Small intestine (tissue), 7 donors: ENCODE data around the gene PCDHA9. TPM values are rescaled to one million over a fixed set of nuclear protein-coding genes. Genes with fewer than 3 reads are reported as not detected.
"Not testable (repeated sequence)": the region's sequence is repeated elsewhere in the genome, so short reads cannot be mapped to it uniquely, and the experiment has no call there.

Experiments used
- DNase-seq, 2 donors: peaks; one replicate each; pipeline versions ENCODE4 v3.0.0 to v3.0.0-alpha.2; 2013
- FAIRE-seq: peaks from 2 replicates; lab custom pipeline; 2012; peaks lifted over from hg19 to GRCh38; lab: Jason Lieb, UNC
- H3K27ac ChIP-seq, 3 donors: one replicate each; pipeline ENCODE4 v1.5.1; 2013; ENCODE audit warnings: low read length in 2 of 3, mild to moderate bottlenecking in 2 of 3, control low read depth in 1 of 3, inconsistent platforms in 1 of 3, low read depth in 1 of 3, moderate library complexity in 1 of 3
- H3K27me3 ChIP-seq, 3 donors: one replicate each; pipeline ENCODE4 v1.6.1; 2013; ENCODE audit warnings: low read length in 3 of 3, inconsistent platforms in 1 of 3; ENCODE audit not compliant: control insufficient read depth in 3 of 3, insufficient read depth in 3 of 3
- H3K36me3 ChIP-seq, 3 donors: one replicate each; pipeline ENCODE4 v1.6.1; 2013; ENCODE audit warnings: low read length in 3 of 3, inconsistent platforms in 1 of 3, low read depth in 1 of 3, mild to moderate bottlenecking in 1 of 3, moderate library complexity in 1 of 3; ENCODE audit not compliant: control insufficient read depth in 3 of 3, insufficient read depth in 2 of 3
- H3K4me1 ChIP-seq, 3 donors: one replicate each; pipeline ENCODE4 v1.6.1; 2013; ENCODE audit warnings: low read length in 2 of 3, inconsistent platforms in 1 of 3, low read depth in 1 of 3, mild to moderate bottlenecking in 1 of 3, moderate library complexity in 1 of 3; ENCODE audit not compliant: control insufficient read depth in 3 of 3, insufficient read depth in 2 of 3
- H3K4me3 ChIP-seq, 3 donors: one replicate each; pipeline ENCODE4 v1.5.1; 2013; ENCODE audit warnings: low read length in 3 of 3, control low read depth in 1 of 3, inconsistent platforms in 1 of 3, low read depth in 1 of 3, mild to moderate bottlenecking in 1 of 3, moderate library complexity in 1 of 3
- H3K9me3 ChIP-seq, 2 donors: one replicate each; pipeline ENCODE4 v1.6.1; 2013; ENCODE audit warnings: low read depth in 1 of 2, low read length in 1 of 2; ENCODE audit not compliant: control insufficient read depth in 2 of 2, insufficient read depth in 1 of 2
- WGBS, 3 donors: extraction: QIAGEN DNeasy Blood & Tissue Kit; methylation state at CpG; one replicate each; pipeline ENCODE4 v1.1.7; 2013; 5-methylcytosine and 5-hydroxymethylcytosine counted together
- polyA plus RNA-seq, 4 donors: library from polyadenylated mRNA; stranded (reverse) in 3 of 4; unstranded in 1 of 4; fragments of 200-250 nt in 3 of 4; fragments of 120-200 nt in 1 of 4; gene quantifications; one replicate each; pipeline versions ENCODE4 v1.2.1 to v1.2.3, GENCODE V29; 2013
- donor health status: healthy with polysubstance abuse.
- donor health status: control.
- donor health status: control.
- donor health status: Bipolar disorder and iron deficiency.
- donor health status: healthy.

Gene PCDHA9
- polyA plus RNA-seq, 4 donors = 0.01 to 0.06 TPM; not detected in 2

DNA sequence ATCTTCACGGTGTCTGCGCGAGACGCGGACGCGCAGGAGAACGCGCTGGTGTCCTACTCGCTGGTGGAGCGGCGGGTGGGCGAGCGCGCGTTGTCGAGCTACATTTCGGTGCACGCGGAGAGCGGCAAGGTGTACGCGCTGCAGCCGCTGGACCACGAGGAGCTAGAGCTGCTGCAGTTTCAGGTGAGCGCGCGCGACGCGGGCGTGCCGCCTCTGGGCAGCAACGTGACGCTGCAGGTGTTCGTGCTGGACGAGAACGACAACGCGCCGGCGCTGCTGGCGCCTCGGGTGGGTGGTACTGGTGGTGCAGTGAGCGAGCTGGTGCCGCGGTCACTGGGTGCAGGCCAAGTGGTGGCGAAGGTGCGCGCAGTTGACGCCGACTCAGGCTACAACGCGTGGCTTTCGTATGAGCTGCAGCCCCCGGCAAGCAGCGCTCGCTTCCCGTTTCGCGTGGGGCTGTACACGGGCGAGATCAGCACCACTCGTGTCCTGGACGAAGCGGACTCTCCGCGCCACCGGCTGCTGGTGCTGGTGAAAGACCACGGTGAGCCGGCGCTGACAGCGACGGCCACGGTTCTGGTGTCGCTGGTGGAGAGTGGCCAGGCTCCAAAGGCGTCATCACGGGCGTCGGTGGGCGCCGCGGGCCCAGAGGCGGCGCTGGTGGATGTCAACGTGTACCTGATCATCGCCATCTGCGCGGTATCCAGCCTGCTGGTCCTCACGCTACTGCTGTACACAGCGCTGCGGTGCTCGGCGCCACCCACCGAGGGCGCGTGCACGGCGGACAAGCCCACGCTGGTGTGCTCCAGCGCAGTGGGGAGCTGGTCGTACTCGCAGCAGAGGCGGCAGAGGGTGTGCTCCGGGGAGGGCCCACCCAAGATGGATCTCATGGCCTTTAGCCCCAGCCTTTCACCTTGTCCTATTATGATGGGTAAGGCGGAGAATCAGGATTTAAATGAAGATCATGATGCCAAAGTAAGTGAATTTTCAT, 18.4 kb upstream of the PCDHA9 start:
- not testable (repeated sequence) for H3K36me3 ChIP-seq, FAIRE-seq, H3K4me1 ChIP-seq, DNase-seq, H3K27me3 ChIP-seq, H3K4me3 ChIP-seq, H3K27ac ChIP-seq
- H3K9me3 ChIP-seq = peaks cover 2 to 35% of the 10 kb centered on the region in 2 donors
- 53 to 71% (median 69%) methylated on average over 79 to 106 of the region's 106 CpGs for WGBS, 3 donors

GRCh38 chr5:140833993-140834392, 14.2 kb upstream of the PCDHA9 start, which contains the start of gene PCDHA7:
Gene PCDHA7, plus strand, starts transcription at chr5:140834269. Its CDS starts 115 bp downstream, at chr5:140834384.
- Histone ChIP-seq H3K9me3 (peaks cover 5 to 47% of the 10 kb centered on the region in 2 donors), H3K4me3 (no peak within 1 kb of the TSS), H3K4me1 (no peaks in the 10 kb centered on the region), H3K27ac (no peak within 1 kb of the TSS), H3K36me3 (no peaks in the 10 kb centered on the region), H3K27me3 (no peaks in the 10 kb centered on the region)
- FAIRE-seq (no peak), DNase-seq (no peak)
- 14 to 20% (median 18%) methylated on average over 8 of the region's 8 CpGs for WGBS, 3 donors

DNA sequence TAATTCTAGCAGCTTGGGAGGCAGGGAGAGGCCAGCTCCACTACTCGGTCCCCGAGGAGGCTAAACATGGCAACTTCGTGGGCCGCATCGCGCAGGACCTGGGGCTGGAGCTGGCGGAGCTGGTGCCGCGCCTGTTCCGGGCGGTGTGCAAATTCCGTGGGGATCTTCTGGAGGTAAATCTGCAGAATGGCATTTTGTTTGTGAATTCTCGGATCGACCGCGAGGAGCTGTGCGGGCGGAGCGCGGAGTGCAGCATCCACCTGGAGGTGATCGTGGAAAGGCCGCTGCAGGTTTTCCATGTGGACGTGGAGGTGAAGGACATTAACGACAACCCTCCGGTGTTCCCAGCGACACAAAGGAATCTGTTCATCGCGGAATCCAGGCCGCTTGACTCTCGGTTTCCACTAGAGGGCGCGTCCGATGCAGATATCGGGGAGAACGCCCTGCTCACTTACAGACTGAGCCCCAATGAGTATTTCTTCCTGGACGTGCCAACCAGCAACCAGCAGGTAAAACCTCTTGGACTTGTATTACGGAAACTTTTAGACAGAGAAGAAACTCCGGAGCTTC, 13.7 kb upstream of the PCDHA9 start:
- H3K36me3 ChIP-seq, H3K4me3 ChIP-seq, H3K27ac ChIP-seq, FAIRE-seq, H3K4me1 ChIP-seq, DNase-seq, H3K27me3 ChIP-seq: not testable (repeated sequence)
- WGBS, 3 donors = 28 to 51% (median 46%) methylated on average over 23 to 26 of the region's 38 CpGs
- H3K9me3 ChIP-seq = peaks cover 5 to 45% of the 10 kb centered on the region in 2 donors

DNA sequence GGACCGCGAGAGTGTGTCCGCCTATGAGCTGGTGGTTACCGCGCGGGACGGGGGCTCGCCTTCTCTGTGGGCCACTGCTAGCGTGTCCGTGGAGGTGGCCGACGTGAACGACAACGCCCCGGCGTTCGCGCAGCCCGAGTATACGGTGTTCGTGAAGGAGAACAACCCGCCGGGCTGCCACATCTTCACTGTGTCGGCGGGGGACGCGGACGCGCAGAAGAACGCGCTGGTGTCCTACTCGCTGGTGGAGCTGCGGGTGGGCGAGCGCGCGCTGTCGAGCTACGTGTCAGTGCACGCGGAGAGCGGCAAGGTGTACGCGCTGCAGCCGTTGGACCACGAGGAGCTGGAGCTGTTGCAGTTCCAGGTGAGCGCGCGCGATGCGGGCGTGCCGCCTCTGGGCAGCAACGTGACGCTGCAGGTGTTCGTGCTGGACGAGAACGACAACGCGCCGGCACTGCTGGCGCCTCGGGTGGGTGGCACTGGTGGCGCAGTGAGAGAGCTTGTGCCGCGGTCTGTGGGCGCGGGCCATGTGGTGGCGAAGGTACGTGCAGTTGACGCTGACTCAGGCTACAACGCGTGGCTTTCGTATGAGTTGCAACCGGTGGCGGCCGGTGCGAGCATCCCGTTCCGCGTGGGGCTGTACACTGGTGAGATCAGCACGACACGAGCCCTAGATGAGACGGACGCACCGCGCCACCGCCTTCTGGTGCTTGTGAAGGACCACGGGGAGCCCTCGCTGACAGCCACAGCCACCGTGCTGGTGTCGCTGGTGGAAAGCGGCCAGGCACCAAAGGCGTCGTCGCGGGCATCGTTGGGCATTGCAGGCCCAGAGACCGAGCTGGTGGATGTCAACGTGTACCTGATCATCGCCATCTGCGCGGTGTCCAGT, 12.3 kb upstream of the PCDHA9 start:
- H3K27ac ChIP-seq = no peak overlapping the region
- H3K4me3 ChIP-seq = no peak overlapping the region
- no peaks in the 10 kb centered on the region for H3K36me3 ChIP-seq
- no peak for FAIRE-seq
- WGBS, 3 donors = 55 to 73% (median 65%) methylated on average over 103 of the region's 103 CpGs
- no peak for DNase-seq
- no peaks in the 10 kb centered on the region for H3K27me3 ChIP-seq
- peaks cover 3 to 38% of the 10 kb centered on the region in 2 donors for H3K9me3 ChIP-seq
- no peaks in the 10 kb centered on the region for H3K4me1 ChIP-seq

GRCh38 chr5:140840978-140841962, 6.9 kb upstream of the PCDHA9 start, which contains the start of gene PCDHA8:
Gene PCDHA8, plus strand, starts transcription at chr5:140841187. Its CDS starts 135 bp downstream, at chr5:140841322.
- no peak within 1 kb of the TSS for H3K4me3 ChIP-seq
- H3K9me3 ChIP-seq = peaks cover 0 to 34% of the 10 kb centered on the region in 2 donors
- no peaks in the 10 kb centered on the region for H3K27me3 ChIP-seq
- H3K27ac ChIP-seq = no peak within 1 kb of the TSS
- DNase-seq = no peak
- FAIRE-seq = no peak
- H3K36me3 ChIP-seq = no peaks in the 10 kb centered on the region
- no peaks in the 10 kb centered on the region for H3K4me1 ChIP-seq
- WGBS, 3 donors = 24 to 48% (median 32%) methylated on average over 42 to 47 of the region's 47 CpGs

DNA sequence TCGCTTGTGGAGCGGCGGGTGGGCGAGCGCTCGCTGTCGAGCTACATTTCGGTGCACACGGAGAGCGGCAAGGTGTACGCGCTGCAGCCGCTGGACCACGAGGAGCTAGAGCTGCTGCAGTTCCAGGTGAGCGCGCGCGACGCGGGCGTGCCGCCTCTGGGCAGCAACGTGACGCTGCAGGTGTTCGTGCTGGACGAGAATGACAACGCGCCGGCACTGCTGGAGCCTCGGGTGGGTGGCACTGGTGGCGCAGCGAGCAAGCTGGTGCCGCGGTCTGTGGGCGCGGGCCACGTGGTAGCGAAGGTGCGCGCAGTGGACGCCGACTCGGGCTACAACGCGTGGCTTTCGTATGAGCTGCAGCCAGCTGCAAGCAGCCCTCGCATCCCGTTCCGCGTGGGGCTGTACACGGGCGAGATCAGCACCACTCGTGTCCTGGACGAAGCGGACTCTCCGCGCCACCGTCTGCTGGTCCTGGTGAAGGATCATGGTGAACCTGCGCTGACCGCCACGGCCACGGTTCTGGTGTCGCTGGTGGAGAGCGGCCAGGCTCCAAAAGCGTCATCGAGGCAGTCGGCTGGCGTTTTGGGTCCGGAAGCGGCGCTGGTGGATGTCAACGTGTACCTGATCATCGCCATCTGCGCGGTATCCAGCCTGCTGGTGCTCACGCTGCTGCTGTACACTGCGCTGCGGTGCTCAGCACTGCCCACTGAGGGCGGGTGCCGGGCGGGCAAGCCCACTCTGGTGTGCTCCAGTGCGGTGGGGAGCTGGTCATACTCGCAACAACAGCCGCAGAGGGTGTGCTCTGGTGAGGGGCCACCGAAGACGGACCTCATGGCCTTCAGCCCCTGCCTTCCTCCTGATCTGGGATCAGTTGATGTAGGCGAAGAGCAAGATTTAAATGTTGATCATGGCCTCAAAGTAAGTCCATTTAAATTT, 5.1 kb upstream of the PCDHA9 start:
- H3K4me3 ChIP-seq = no peak overlapping the region
- no peaks in the 10 kb centered on the region for H3K4me1 ChIP-seq
- H3K27me3 ChIP-seq = no peaks in the 10 kb centered on the region
- WGBS, 3 donors = 57 to 78% methylated on average over 87 of the region's 87 CpGs; no CpG with 5 or more reads in 1 of the 3 donors
- DNase-seq (no peak), FAIRE-seq (no peak)
- no peaks in the 10 kb centered on the region for H3K36me3 ChIP-seq
- H3K9me3 ChIP-seq = peaks cover 0 to 26% of the 10 kb centered on the region in 2 donors
- no peak overlapping the region for H3K27ac ChIP-seq
